ENCODE results near the gene FYTTD1. TPM values are rescaled to one million over a fixed set of nuclear protein-coding genes. Genes with fewer than 3 reads are reported as not detected.

FYTTD1 gene
- total RNA-seq, 1 donor from 2014 or later = 24.5 TPM

DNA sequence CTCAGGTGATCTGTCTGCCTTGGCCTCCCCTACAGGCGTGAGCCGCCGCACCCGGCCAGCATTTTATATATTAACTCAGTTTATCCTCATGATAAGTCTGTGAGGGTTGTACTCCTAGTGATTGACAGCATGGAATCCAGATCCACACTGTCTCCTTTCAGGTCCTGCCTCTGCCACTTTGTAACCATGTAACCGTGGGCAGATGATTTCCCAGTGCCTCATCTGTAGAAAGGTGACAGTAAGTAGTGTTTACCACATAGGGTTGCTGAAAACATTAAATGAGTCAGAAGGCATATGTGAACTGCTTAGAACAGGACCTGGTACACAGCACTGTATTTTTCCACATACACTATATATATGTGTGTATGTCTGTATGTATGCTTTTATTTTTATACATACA, 2.4 kb downstream of the FYTTD1 start:
- DNase-seq (ENCODE audit: low read depth) = no peak
- TF ChIP-seq CTCF (IDR thresholded peaks at IDR 0.05; ENCODE audit: insufficient read depth, low read length, poor library complexity, severe bottlenecking) = no peak
- Histone ChIP-seq H3K4me3 (ENCODE audit: low read depth, low read length) (no peak overlapping the region), H3K27me3 (ENCODE audit: control insufficient read depth, insufficient read depth, low read length) (no peaks in the 10 kb centered on the region), H3K36me3 (ENCODE audit: control insufficient read depth, insufficient read depth, low read length) (no peaks in the 10 kb centered on the region)

- Histone ChIP-seq H3K36me3 (ENCODE audit: control insufficient read depth, insufficient read depth, low read length) (no peaks in the 10 kb centered on the region), H3K27me3 (ENCODE audit: control insufficient read depth, insufficient read depth, low read length) (no peaks in the 10 kb centered on the region), H3K4me3 (ENCODE audit: low read depth, low read length) (no peak overlapping the region)
- no peak for DNase-seq (ENCODE audit: low read depth)
- no peak for TF ChIP-seq CTCF (IDR thresholded peaks at IDR 0.05; ENCODE audit: insufficient read depth, low read length, poor library complexity, severe bottlenecking)
These were observed 3.6 kb downstream of the FYTTD1 start for GRCh38 chr3:197753263-197753662.

DNA sequence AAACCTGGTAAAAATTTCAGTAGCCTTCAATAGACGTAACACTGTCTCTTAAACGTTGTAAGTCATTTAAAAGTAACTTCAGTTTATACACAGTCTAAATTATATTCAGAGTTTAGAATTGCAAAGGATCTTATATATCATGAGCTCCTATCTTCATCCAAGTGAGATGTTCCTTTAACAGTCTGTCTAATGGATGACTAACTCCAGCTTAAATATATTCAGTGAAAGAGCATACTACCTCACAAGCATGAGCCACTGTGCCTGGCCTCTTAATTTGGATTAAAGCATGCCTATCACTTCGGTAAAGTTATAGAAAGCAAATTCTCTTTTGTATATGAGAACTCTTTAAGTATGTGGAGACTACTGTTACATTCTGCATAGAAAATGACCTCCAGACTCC, 7.0 kb downstream of the FYTTD1 start:
- no peak for DNase-seq (ENCODE audit: low read depth)

DNA sequence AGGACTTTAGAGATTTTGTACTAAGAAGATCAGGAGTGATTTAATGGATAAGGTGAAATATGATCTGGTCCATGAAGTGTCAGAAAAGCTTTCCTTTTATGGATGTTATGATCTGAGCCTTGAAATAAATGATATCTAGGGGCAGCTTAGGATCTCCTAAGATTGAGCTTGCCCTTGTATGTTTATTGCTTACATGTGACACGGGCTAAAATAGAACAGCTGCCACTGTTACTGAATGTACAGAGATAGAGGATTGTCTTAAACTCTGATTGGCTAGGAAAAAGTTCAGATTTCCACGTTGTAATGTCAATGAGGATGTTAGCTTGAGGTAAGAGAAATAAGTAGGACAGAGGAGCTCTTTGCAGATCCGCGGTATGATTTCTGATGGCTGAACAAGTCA, 8.8 kb downstream of the FYTTD1 start:
- DNase-seq (ENCODE audit: low read depth) = no peak
- TF ChIP-seq CTCF (IDR thresholded peaks at IDR 0.05; ENCODE audit: insufficient read depth, low read length, poor library complexity, severe bottlenecking) = no peak
- no peaks in the 10 kb centered on the region for H3K27me3 ChIP-seq (ENCODE audit: control insufficient read depth, insufficient read depth, low read length)
- no peak overlapping the region for H3K4me3 ChIP-seq (ENCODE audit: low read depth, low read length)
- H3K36me3 ChIP-seq (ENCODE audit: control insufficient read depth, insufficient read depth, low read length) = no peaks in the 10 kb centered on the region

More for the DNA sequence above, 7.0 kb downstream of the FYTTD1 start:
- no peak overlapping the region for H3K4me3 ChIP-seq (ENCODE audit: low read depth, low read length)
- no peaks in the 10 kb centered on the region for H3K36me3 ChIP-seq (ENCODE audit: control insufficient read depth, insufficient read depth, low read length)
- no peaks in the 10 kb centered on the region for H3K27me3 ChIP-seq (ENCODE audit: control insufficient read depth, insufficient read depth, low read length)
- no peak for TF ChIP-seq CTCF (IDR thresholded peaks at IDR 0.05; ENCODE audit: insufficient read depth, low read length, poor library complexity, severe bottlenecking)

DNA sequence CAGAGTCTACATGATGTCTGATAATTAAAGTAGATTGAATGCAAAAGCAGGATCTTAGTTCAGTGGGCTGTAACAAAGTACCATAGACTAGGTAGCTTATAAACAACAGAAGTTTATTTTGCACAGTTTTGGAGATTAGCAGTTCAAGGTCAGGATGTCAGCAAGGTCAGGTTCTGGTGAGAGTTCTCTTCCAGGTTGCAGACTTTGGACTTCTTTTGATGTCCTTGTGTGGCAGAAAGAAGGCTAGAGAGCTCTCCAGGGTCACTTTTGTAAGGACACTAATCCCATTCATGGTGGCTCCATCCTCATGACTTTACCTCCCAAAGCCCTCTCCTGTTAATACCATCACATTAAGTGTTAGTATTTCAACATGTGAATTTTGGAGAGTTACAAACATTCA, 12.1 kb downstream of the FYTTD1 start:
- Histone ChIP-seq H3K36me3 (ENCODE audit: control insufficient read depth, insufficient read depth, low read length) (no peaks in the 10 kb centered on the region), H3K4me3 (ENCODE audit: low read depth, low read length) (no peak overlapping the region), H3K27me3 (ENCODE audit: control insufficient read depth, insufficient read depth, low read length) (no peaks in the 10 kb centered on the region)
- no peak for TF ChIP-seq CTCF (IDR thresholded peaks at IDR 0.05; ENCODE audit: insufficient read depth, low read length, poor library complexity, severe bottlenecking)
- no peak for DNase-seq (ENCODE audit: low read depth)

GRCh38 chr3:197775317-197775716, 25.6 kb downstream of the FYTTD1 start:
- Histone ChIP-seq H3K4me3 (ENCODE audit: low read depth, low read length) (no peak overlapping the region), H3K36me3 (ENCODE audit: control insufficient read depth, insufficient read depth, low read length) (peaks cover 1% of the 10 kb centered on the region), H3K27me3 (ENCODE audit: control insufficient read depth, insufficient read depth, low read length) (no peaks in the 10 kb centered on the region)
- TF ChIP-seq CTCF (IDR thresholded peaks at IDR 0.05; ENCODE audit: insufficient read depth, low read length, poor library complexity, severe bottlenecking) = no peak
- DNase-seq (ENCODE audit: low read depth) = no peak
